DMS153 treated with DMSO at 0.1 percent for 48 hours (cell line): ENCODE results near the gene SPR.
A peak's percentile ranks its signal among the peaks of the same experiment; 100 is the strongest.

Experiments used
- DNase-seq: peaks from one replicate; lab custom pipeline; 2025; ENCODE audit not compliant: unreplicated experiment; lab: John Stamatoyannopoulos, UW

SPR gene

DNA sequence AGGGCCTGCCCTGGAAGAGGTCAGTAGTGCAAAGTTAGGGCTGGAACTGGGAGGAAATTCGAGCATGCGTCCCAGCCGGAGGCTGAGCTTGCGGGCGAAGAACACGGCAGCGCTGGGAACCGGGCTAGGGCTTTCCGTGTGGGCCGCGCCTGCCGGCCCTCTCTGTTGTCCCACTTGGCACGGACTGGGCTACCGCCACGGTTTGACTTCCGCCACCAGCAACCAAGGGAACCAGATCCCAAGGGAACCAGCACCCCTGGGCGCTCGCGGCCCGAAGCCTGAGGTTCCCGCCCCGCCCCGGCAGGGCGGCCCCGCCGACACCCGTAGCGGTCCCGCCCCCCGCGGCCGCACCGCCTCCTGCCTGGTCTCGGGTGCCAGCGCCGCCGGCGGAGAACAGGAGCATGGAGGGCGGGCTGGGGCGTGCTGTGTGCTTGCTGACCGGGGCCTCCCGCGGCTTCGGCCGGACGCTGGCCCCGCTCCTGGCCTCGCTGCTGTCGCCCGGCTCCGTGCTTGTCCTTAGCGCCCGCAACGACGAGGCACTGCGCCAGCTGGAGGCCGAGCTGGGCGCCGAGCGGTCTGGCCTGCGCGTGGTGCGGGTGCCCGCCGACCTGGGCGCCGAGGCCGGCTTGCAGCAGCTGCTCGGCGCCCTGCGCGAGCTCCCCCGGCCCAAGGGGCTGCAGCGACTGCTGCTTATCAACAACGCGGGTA is at the start of gene SPR:
Gene SPR (plus strand): TSS at position 377 of the 708 bp plus-strand sequence. CDS start 25 bp downstream, at position 402.
- DNase-seq = peak; percentile 83

DNA sequence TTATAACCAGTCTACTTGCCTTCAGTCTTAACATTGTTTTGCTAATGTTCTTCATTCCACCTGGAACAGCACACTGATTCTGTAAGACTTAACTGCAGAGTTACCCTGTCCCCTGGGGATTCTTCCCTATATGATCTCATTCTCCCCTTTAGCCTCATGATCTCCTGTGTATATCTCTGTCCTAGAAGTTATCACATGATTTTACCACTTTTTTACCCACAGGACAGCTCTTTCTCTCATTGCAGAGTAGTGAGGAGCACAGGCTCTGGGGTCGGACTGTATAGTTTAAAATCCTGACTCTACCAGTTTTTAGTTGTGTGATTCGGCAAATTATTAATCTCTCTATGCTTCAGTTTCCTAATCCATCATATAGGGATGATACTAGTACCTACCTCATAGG is 47.1 kb upstream of the SPR start:
- no peak for DNase-seq

DNA sequence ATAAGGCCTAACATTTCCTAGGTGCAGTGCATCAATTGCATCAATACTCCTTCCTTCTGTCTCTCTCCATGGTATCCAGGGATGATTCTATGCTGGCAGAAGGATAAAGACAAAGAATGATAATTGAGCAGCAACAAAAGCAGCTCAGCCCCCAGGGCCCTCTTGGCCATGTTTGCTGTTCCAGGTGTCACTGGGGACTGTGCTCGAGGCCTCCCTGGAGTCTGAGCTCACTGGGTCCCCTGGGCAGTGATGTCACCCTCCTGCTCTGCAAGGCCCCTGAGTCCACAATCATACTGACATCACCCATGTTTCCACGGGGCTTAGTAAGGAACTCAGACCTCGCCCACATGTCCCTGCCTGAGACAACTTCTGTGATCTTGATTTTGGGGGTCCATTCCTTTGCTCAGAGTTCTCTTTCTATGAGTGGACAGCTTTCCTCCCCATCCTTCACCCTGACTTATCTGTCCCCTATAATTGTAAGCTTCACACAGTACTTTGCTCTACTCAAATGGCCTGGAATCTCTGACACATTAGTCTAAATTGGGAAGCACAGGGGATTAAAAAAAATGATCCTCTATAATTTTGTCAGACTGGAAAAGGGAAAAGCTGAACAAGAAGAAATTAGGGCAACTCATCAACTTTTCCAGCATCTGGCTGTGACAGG is 45.6 kb upstream of the SPR start:
- DNase-seq = peak; percentile 11

DNA sequence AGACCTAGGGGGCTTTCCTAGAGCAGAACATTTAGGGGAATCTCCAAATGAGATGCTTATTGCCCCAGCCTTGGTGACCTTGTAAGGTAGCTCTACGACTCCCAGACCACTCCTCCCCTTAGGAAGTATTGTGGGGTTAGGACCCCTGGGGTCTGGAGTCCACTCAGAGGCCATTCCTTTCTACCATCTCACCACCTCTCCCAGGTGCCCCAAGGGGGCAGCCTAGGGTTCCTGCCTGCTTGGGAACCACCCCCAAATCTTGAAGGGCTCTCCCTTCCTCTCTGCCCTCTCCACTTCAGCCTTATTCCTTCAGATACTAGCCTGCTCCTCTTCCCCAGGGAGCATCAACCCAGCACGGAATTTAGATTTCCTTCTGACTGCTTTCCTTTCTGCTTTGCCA is 43.9 kb upstream of the SPR start:
- no peak for DNase-seq

DNA sequence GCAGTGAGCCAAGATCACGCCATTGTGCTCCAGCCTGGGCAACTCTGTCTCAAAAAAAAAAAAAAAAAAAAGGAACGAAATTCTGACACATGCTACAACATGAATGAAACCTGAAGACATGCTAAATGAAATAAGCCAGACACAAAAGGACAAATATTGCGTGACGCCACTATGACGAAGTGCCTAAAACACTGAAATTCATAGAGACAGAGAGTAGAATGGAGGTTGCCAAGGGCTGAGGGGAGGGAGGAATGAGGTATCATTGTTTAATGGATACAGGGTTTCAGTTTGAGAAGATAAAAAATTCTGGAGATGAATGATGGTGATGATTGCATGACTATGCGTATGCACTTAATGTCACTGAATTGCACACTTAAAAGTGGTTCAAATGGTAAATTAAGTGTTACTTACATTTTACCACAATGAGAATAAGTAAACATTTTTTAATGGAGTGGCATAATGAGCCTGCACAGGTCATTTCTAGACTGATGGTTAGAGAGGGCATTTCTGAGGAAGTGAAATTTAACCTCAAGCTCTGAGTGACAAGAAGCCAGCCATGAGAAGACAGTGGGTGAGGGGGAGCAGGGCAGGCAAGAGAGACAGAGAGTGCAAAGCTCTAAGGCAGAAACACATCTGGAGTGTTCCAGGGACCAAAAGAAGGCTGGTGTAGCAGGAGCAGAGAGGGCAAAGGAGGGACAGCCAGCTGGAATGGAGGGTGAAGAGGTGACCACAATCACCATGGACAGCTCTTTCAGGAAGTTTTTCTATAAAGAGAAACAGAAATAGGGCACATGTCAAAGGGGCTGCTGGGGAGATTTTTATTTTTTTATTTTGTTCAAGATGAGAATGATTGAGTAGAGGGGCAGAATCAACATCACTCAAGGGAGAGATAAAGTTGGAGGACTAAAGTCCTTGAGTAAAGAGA is 40.8 kb upstream of the SPR start:
- no peak for DNase-seq

DNA sequence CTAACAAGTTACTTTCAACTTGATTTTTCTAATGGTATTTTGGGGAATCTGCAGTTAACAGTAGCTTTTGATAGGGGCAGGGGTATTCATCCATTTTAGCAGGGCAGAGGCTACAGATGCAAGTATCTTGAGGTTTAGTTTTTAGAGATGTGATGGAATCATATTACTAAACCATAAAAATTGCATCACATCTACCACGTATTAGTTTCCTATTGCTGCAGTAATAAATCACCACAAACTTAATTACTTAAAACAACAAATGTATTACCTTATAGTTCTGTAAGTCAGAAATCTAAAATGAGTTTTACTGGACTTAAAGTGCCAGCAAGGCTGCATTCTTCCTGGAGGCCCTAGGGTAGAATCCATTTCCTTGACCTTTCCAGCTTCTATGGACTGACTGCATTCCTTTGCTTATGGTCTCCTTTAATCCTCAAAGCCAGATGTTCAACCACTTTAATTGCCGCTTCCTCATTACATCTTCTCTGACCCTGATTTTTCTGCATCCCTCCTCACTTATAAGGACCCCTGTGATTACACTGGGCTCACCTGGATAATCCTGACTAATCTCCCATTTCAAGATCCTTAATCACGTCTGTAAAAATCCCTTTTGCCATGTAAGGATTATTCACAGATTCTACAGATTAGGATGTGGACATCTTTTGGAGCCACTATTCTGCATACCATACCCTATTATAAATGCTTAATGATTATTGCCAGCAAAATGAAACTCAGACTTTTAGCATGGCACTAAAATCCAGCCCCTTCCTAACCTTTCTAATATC is 39.5 kb upstream of the SPR start:
- DNase-seq = no peak

DNA sequence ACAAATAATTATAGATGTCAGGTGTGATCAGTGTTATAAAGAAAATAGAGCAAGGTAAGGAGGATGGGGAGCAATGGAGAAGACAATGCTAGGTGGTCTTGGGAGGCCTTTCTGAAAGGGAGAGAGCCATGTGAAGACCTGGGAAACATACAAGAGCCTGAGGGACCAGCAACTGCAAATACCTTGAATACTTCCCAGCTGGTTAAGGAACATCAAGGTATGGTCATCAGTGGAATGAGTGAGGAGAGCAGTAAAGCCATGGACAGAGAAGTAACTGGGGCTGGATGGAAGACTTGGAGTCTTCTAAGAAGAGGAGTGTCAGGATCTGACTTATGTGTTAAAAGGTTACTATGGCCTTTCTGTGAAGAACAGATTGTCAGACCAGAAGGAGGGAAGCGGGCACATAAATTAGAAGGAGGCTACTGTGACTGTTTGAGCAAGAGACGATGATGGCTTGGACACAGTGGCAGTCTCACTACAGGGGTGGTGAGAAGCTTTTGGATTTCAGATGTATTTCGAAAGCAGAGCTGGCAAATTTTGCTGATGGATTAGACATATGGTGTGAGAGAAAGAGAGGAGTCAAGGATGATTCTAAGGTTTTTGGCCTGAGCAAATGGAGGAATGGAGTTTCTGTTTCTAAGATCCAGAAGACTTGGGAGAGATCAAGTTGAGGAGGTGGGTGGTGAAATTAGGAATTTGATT is 38.6 kb upstream of the SPR start:
- DNase-seq = no peak

DNA sequence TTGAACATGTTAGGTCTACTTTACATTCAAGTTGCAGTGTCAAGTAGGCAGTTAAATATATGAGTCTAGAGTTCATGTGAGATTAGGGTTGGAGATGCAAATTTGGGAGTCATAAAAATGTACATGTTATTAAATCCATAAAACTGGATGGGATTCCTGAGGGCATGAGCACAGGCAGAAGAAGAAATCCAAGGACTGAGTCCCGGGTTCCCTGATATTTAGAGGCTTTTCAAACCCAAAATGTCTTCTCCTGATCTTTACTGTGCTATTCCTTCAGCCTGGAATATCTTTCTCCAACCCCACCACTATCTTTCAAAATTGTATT is 38.1 kb upstream of the SPR start:
- DNase-seq = no peak

DNA sequence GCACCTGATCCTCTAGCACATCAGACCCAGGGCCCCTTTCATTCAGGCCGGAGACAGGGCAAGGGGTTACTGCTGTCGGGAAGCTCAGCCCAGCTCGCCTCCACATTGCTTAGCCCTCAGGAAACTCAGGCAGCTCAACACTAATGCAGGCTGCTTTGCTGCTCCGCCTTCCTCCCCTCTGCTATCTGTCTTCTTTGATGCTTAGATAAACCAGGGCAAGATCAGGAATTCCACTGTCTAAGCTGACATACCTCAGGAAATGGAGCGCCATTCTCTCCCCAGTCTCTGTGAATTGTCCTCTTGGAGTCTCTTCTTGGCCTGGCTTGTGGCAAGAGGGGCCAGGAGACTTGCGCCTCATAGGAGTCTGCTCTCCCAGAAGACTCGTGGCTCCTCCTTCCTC is 35.9 kb upstream of the SPR start:
- DNase-seq = no peak

DNA sequence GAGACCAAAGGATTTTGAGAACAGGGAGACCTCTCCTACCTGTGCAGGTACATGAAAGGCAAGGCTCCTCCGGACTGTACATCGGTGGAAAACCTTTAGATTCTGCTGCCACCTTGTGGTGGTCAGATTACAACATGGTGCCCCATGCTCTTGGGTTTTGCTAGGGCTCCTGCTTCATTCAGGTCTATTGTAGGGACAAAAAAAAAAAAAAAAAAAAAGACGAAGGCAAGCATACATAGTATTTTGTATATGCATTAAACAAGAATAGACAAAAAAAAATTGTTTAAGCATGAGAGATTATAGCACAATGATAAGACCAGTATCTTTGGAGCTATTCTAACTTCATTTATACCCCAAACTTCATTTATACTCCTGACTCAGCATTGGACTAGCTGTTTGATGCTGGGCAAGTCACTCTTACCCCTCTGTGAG is 27.4 kb upstream of the SPR start:
- peak; percentile 79 for DNase-seq

DNA sequence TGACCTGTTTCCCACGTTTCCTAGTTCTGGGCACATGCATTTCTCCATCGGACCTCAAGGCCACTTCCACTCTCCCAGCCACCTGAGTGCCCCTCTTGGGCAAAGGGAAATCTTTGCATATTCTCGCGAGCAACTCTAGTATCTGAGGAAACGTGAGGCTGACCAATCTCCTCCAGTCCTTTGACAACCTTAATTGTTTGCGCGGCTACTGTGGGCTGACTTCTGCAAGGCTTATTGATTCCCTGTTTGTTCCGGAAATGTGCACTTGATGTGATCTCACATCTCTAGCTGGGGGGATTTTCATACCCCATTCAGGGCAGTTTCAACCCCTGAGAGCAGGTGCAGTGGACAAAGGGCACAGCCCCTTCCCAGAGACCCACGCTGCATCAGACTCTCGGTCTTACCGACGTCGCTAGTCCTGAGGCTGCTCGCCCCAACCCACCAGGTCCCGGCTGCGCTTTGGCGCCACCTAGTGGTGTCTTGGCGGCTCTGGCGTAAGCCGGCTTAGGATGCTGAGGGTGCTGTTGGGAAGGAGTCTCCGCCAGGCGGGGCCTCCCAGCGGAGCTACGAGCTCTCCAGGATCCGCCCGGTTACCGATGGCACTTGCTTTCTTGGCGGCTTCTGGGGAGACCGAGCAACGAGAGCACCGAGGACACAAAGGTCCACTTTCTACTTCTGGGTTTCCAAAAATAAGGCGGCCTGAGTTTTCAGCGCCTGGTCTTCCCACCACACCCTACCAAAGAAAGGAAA is 24.8 kb upstream of the SPR start:
- peak; percentile 85 for DNase-seq

DNA sequence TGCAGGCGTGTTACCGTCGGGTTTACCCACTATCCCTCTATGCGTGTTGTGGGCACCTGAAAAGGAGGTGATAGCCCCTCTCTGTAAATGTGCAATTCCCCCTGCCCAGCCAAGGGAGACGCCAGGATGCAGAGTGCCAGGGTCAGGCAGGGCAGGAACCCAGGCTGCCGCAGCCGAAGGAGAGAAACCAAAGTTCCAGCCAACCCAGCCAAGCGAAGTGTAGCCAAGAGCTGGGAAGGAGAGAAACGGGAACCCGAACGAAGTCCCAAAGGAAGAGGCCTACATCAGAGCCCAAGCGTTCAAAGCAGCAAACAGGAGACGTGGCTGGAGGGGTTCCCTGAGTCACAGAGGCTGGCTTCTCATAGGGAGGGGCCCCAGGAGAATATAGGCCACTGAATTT is 24.2 kb upstream of the SPR start:
- DNase-seq = no peak

DNA sequence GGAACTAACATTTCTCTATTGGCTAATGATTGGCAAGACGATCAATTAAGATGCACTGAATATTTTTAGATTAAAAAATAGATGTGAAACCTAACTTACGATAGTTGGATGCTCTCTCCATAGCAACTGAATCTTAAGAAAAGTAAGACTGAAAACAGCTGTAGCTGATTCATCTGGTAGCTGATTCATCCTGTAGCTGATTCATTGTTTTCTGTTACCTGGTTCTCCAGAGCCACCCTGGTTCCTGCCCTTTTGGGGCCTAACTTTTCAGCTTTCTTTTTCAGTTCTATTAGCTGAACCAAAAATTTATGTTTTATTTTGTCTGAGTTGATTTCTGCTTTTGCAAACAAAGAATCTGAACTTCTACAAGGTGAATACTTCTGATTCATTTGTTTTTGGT is 22.7 kb upstream of the SPR start:
- DNase-seq = no peak

DNA sequence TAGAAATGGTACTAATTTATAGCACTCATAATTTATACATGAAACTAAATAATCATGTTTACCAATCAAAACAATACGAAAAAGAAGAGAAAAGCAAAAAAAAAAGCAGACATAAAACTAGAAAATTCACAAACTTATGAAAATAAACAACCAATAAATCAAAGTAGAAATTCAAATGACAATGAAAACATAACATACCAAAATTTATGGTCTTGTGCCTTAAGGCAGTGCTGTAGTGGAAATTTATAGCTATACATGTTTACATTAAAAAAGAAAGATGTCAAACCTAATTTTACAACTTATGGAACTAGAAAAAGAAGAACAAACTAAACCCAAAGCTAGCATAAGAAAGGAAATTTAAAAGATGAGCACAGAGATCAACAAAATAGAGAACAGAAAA is 16.1 kb upstream of the SPR start:
- no peak for DNase-seq

DNA sequence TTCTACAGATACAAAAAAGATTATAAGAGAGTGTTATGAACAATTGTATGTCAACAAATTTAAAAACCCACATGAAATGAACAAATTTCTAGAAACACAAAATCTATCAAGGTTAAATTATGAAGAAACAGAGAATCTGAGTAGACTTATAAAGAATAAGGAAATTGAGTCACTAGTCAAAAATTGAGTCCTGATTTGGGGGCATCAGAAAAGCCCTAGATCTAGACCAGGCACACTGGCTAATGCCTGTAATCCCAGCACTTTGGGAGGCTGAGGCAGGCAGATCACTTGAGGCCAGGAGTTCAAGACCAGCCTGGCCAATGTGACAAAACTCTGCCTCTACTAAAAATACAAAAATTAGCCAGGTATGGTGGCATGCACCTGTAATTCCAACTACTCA is 15.3 kb upstream of the SPR start:
- DNase-seq = no peak

DNA sequence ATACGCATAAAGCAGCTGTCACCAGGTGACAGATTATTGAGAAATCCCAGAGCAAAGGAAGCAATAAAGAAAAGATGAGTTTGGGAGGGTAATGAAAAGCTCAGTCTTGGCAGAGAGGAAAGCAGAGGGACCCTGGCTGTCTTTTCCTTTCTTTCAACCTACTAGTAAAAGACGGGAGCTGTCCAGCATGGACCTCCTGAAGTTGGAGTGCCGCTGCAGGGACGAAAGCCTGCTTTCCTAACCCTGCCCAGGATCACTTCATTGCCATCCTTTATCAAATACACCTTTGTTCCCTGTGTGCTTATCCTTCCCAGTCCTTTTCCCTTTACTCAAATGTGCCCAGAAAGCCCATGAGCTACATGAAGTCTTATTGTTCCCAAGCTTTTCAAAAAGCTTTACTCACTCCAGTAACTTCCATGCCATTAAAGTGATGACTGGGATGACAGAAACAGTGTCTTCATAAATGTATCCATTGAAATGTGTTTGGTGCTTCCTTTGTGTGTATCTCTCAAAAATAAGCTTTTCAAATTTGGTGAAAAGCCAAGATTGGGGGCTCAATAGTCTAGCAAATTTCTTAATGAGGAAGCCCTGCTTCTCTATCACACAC is 3.7 kb upstream of the SPR start:
- DNase-seq = no peak

DNA sequence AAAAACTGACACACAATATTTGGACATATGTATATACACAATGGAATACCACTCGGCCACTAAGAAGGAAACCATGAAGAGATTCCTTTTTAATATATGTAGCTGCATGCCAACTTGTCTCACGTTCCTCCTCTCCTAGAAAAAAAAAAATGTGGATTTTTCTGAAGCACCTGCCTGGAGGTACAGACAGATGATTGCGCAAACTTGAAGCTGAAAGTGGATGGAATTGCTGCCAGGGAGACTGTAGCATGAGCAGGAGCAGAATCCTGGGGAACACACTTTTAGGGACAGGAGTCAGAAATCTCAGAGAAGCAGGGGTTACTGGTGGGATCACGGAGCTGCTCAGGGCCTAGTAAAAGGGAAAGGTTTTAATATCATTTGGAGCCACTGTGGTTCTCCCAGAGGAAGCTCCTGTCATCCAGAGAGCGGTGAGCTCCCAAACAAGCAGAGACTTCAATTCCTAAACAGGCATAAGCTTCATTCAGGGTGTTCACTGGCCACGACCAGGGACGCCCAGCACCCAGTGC is 640 bp upstream of the SPR start:
- peak; percentile 75 for DNase-seq

DNA sequence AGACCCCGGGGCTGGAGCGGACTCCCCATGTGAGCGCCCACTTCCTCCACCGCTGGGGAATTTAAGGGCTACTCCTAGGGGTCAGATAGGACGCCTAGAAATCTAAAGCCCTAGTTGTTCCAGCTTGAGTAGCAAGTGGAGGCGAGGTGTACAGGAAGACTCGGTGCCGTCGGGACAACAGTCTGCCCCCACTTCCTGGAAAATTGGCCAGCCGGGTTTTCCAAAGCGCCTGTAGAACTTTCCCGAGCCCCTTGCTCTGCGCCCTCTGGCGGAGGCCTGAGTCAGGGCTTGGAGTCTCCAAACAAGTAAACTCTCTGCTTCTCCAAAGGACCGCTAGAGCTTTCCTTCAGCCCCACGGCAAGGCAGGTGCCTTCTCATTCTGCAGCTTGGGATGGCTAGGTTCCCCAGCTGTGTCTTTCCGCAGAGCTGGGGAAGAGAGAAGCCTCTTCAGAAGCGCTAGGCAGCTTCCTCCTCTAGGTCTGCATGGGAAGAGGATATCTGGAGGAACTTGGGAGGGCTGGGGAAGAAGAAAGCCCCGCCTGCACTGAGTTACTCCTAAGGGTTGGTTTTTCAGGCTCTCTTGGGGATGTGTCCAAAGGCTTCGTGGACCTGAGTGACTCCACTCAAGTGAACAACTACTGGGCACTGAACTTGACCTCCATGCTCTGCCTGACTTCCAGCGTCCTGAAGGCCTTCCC is 681 bp downstream of the SPR start:
- DNase-seq = peak; percentile 80
